Astrocyte (in vitro differentiated cells and primary cell): ENCODE results near the gene NACC1.

Experiments used
- CTCF ChIP-seq: IDR thresholded peaks from 2 replicates; pipeline ENCODE4 v1.5.1; 2011; ENCODE audit warnings: low read depth, mild to moderate bottlenecking, inconsistent platforms, low read length, moderate library complexity; ENCODE audit not compliant: insufficient read depth
- EZH2 ChIP-seq: IDR thresholded peaks from 2 replicates; pipeline ENCODE4 v1.6.1; 2012; ENCODE audit warnings: mild to moderate bottlenecking, low read length, inconsistent platforms; ENCODE audit not compliant: insufficient read depth

GRCh38 chr19:13102416-13102665 lies 15.7 kb upstream of the NACC1 start:
- TF ChIP-seq CTCF (no peak), EZH2 (no peak)
